Nephron progenitor cell (in vitro differentiated cells): ENCODE results near the gene ACTMAP.

Experiments used
- DNase-seq: peaks from one replicate; pipeline ENCODE4 v3.0.0; 2021
- H3K27ac Mint-ChIP-seq: 2 replicates; pipeline ENCODE4 v1.8.0; 2021; ENCODE audit warnings: mild to moderate bottlenecking, moderate library complexity, mixed read lengths
- H3K27me3 Mint-ChIP-seq: 2 replicates; pipeline ENCODE4 v1.8.0; 2021; ENCODE audit warnings: mild to moderate bottlenecking, low read depth, mixed read lengths; ENCODE audit not compliant: poor library complexity
- H3K36me3 Mint-ChIP-seq: 2 replicates; pipeline ENCODE4 v1.8.0; 2021; ENCODE audit warnings: low read depth, mixed read lengths
- H3K4me1 Mint-ChIP-seq: 2 replicates; pipeline ENCODE4 v1.8.0; 2021; ENCODE audit warnings: mixed read lengths
- H3K4me3 Mint-ChIP-seq: 2 replicates; pipeline ENCODE4 v1.8.0; 2021; ENCODE audit warnings: mild to moderate bottlenecking, moderate library complexity, mixed read lengths
- H3K9me3 Mint-ChIP-seq: 2 replicates; pipeline ENCODE4 v1.8.0; 2021; ENCODE audit warnings: mild to moderate bottlenecking, moderate library complexity, mixed read lengths
- TF ChIP-seq, protein P1 (sequence below): fragments of 200-600 bp; sonication (generic); IDR thresholded peaks from 2 replicates; pipeline ENCODE4 v1.5.0; 2021; ENCODE audit warnings: antibody characterized with exemption

The ACTMAP gene

DNA sequence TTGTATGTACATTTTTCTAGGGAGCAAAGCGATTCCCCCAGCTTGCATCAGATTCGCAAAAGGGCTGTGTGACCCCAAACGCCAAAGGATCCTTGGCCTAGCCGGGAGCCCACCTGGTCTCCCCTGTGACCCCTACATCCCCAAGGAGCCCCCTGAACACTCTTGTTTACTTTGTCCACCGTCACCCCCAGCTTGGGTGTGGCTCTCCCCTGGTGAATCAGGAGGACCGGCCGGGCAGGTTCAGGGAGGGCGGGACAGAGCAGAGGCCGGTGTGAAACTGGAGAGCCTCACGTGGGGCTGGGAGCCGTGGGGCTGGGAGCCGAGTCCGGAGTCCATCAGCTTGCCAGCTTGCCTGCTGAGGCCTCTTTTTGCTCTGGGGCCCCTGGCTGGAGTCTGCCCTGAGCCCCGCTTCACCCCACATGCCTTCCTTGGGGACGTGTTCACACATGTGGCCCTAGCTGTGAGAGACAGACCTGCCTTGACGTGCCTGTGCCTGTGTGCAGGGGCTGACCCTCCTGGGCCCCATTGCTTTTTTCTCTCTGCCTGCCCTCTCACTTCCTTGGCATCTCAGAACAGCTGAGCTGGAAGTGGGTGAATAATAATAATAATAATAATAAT, 31.4 kb downstream of the ACTMAP start:
- H3K27me3 Mint-ChIP-seq, result no peaks in the 10 kb centered on the region
- peak overlapping the region; percentile 90 for H3K4me3 Mint-ChIP-seq
- DNase-seq, result peak; percentile 57
- no peak overlapping the region for H3K27ac Mint-ChIP-seq
- H3K9me3 Mint-ChIP-seq, result peaks cover 7% of the 10 kb centered on the region
- TF ChIP-seq, protein P1, sequence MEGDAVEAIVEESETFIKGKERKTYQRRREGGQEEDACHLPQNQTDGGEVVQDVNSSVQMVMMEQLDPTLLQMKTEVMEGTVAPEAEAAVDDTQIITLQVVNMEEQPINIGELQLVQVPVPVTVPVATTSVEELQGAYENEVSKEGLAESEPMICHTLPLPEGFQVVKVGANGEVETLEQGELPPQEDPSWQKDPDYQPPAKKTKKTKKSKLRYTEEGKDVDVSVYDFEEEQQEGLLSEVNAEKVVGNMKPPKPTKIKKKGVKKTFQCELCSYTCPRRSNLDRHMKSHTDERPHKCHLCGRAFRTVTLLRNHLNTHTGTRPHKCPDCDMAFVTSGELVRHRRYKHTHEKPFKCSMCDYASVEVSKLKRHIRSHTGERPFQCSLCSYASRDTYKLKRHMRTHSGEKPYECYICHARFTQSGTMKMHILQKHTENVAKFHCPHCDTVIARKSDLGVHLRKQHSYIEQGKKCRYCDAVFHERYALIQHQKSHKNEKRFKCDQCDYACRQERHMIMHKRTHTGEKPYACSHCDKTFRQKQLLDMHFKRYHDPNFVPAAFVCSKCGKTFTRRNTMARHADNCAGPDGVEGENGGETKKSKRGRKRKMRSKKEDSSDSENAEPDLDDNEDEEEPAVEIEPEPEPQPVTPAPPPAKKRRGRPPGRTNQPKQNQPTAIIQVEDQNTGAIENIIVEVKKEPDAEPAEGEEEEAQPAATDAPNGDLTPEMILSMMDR, result no peak
- peaks cover 30% of the 10 kb centered on the region for H3K36me3 Mint-ChIP-seq
- H3K4me1 Mint-ChIP-seq, result peaks cover 69% of the 10 kb centered on the region

DNA sequence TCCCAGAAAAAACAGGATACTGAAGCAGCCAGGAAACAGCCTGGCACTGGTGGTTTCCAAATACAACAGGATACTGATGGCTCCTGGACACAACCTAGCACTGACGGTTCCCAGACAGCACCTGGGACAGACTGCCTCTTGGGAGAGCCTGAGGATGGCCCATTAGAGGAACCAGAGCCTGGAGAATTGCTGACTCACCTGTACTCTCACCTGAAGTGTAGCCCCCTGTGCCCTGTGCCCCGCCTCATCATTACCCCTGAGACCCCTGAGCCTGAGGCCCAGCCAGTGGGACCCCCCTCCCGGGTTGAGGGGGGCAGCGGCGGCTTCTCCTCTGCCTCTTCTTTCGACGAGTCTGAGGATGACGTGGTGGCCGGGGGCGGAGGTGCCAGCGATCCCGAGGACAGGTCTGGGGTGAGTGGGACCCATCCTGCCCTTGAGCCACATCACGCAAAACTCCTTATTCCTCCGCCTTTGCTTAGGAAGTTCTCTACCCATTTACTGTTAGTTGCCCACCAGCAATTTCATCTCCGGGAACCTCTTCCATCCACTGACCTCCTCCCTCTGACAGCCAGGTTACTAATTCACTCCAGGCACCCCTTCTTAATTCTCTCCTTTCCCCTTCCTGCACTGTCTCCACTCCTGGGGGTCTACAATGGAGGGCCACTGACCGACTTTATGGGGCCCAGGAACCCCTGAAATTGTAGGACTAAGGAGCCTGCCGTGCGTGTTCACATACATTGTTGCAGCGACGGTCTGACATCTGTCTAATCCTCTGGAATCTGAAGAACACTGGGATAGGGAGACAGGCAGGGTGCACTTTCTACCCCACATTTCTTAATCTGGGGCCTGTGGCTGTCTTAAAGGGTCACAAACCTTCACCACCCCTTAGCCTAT, 32.1 kb downstream of the ACTMAP start:
- Mint-ChIP-seq H3K4me3 (peak overlapping the region; percentile 90), H3K27me3 (no peaks in the 10 kb centered on the region), H3K27ac (peak overlapping the region; percentile 29), H3K4me1 (peaks cover 73% of the 10 kb centered on the region), H3K9me3 (no peaks in the 10 kb centered on the region), H3K36me3 (peaks cover 25% of the 10 kb centered on the region)
- TF ChIP-seq, protein P1, result no peak
- no peak for DNase-seq

DNA sequence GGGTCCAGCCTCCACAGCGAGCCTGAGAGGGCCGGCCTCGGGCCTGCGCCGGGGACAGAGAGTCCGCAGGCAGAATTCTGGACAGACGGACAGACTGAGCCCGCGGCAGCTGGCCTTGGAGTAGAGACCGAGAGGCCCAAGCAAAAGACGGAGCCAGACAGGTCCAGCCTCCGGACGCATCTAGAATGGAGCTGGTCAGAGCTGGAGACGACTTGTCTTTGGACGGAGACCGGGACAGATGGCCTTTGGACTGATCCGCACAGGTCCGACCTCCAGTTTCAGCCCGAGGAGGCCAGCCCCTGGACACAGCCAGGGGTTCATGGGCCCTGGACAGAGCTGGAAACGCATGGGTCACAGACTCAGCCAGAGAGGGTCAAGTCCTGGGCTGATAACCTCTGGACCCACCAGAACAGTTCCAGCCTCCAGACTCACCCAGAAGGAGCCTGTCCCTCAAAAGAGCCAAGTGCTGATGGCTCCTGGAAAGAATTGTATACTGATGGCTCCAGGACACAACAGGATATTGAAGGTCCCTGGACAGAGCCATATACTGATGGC, 32.9 kb downstream of the ACTMAP start:
- Mint-ChIP-seq H3K4me3 (peak overlapping the region; percentile 90), H3K9me3 (no peaks in the 10 kb centered on the region), H3K27ac (peak overlapping the region; percentile 25), H3K36me3 (peaks cover 23% of the 10 kb centered on the region), H3K4me1 (peaks cover 71% of the 10 kb centered on the region), H3K27me3 (no peaks in the 10 kb centered on the region)
- no peak for DNase-seq
- TF ChIP-seq, protein P1, result no peak

DNA sequence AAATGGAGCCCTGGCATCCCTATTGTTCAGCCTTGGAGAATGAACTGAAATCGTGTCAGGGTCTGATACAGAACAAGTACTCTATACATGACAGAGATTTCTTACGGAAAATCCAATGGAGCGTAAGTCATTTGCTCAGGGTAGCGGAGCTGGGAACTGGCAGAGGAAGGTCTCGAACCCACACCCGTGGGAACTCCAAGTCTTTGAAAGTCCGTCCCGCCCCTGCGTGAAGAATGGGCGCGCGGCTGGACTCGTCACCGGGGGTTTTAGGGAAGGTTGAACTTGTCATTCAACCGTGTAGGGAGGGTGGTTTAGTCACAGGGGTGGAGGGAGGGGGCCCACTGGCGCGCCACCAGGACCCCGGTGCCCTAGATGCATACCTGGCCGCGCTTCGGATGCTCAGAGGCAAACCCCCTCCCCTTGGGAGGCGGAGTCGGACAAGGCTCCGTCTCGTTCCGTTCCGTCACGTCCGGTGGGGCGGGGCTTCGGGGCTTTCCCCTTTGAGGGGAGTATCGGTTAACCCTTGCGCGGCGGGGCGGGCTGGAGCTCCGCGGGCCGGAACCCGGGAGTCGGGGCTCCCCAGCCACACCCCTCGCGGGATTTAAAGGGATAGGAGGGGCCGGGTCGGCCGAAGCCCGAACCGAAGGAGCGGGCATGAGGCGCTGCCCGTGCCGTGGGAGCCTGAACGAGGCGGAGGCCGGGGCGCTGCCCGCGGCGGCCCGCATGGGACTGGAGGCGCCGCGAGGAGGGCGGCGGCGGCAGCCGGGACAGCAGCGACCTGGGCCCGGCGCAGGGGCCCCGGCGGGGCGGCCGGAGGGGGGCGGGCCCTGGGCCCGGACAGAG, 33.6 kb downstream of the ACTMAP start, which contains the start of the genes COQ8B and ITPKC:
TSS of gene COQ8B (minus strand) at position 405 of the 843 bp plus-strand sequence. CDS start 2,254 bp downstream, outside the sequence.
TSS of gene ITPKC (plus strand) at position 631 of the 843 bp plus-strand sequence. CDS start at position 655, 24 bp downstream.
- no peaks in the 10 kb centered on the region for H3K9me3 Mint-ChIP-seq
- TF ChIP-seq, protein P1, result no peak
- H3K27ac Mint-ChIP-seq, result peak within 1 kb of the TSS; percentile 91
- peak; percentile 100 for DNase-seq
- H3K36me3 Mint-ChIP-seq, result peaks cover 19% of the 10 kb centered on the region
- no peaks in the 10 kb centered on the region for H3K27me3 Mint-ChIP-seq
- H3K4me1 Mint-ChIP-seq, result peaks cover 66% of the 10 kb centered on the region
- peak within 1 kb of the TSS; percentile 94 for H3K4me3 Mint-ChIP-seq

DNA sequence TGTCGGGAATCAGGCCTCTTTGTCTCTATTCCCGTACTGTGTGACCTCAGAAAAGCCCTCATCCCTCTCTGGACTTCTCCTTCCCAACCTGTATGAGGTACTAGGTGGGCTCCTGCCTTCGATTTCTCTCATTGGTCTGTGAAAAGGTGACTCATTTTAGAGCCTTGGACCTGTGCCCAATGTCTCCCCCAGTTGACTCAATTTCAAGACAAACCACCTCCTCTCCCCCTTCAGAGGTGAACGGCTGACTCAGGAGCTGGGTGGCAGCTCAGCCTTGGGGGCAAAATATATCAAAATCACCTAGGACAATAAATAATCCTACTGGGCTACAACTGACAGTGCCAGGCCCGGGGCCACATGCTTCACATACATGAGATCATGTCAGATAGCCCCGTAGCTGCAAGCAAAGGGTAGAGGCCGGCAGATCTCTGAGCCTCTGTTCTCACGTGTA, 34.2 kb downstream of the ACTMAP start:
- DNase-seq, result no peak
- Mint-ChIP-seq H3K36me3 (peaks cover 23% of the 10 kb centered on the region), H3K4me3 (peak overlapping the region; percentile 94), H3K27me3 (no peaks in the 10 kb centered on the region), H3K4me1 (peaks cover 70% of the 10 kb centered on the region), H3K9me3 (no peaks in the 10 kb centered on the region), H3K27ac (peak overlapping the region; percentile 91)
- TF ChIP-seq, protein P1, result no peak
